ENCODE results near the gene CHMP6. TPM values are rescaled to one million over a fixed set of nuclear protein-coding genes. Genes with fewer than 3 reads are reported as not detected.

CHMP6 gene
- total RNA-seq (2021; ENCODE audit: unreplicated experiment), result 22.0 TPM
- 14.7 and 15.2 TPM in 2 replicates for polyA plus RNA-seq (2012)
- Bru-seq, nascent RNA, result percentile 62 among the genes with signal in this experiment
- percentile 65 among the genes with signal in this experiment for BruChase-seq, experiment 1, labeled RNA remaining after a 6-hour chase
- BruChase-seq, experiment 2, labeled RNA remaining after a 2-hour chase, result percentile 57 among the genes with signal in this experiment
- long read RNA-seq, transcript CHMP6-201 (8 exons, 1,664 nt), result major isoform, 54 of 63 reads
- long read RNA-seq, partial matches to known transcripts, result 5 of 63 reads
- long read RNA-seq, other reads (novel, unspliced or antisense), result 4 of 63 reads

DNA sequence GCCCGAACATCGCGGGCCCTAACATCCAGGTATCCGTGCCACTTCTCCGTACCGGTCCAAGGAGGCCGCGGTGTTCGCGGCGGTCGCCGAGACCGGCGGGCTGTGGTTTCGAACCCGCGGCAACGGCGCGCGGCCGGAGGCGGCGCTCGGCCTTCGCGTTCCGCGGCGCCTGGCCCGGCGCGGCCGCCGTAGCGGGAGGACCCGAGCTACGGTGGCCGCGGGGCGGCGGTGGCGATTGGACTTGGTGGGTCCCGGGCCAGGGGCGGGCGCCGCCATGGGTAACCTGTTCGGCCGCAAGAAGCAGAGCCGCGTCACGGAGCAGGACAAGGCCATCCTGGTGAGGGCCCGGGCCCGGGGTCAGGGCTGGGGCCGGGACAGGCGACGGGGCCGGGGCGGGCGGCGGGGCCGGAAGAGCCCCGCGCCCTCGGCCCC, at the start of gene CHMP6:
CHMP6 (plus strand) TSS at position 197 of the 432 bp plus-strand sequence; CDS start at position 275, 78 bp downstream.
- ATAC-seq, result peak; percentile 56
- no peaks in the 10 kb centered on the region for H4K20me1 ChIP-seq (ENCODE audit: insufficient read depth)
- intact Hi-C loops (cut with micrococcal nuclease), result loop anchor here (1.0 kb wide), 1 partner anchor 110 kb away; no protein-coding TSS in a partner anchor

More for the DNA sequence above, at the start of gene CHMP6:
- peak within 1 kb of the TSS; percentile 92 for H3K4me2 ChIP-seq (ENCODE audit: low read length)
- ChIA-PET RAD21 (ENCODE audit: low non-redundant PET in 1 of 2, low total read pairs in 2 of 2, uncharacterized antibody in 2 of 2, unreplicated experiment in 2 of 2) (no interaction called here), CTCF (interaction anchor here (0.9 to 1.8 kb wide), 3 partner anchors 10 to 565 kb away, joined by 3 to 4 read pairs (median 3); no protein-coding TSS in a partner anchor), POLR2A (interaction anchor here (0.9 to 2.0 kb wide), 2 partner anchors 125 to 248 kb away, joined by 4 read pairs; partner anchors contain the start of genes NDUFAF8 and TEPSIN)
- H3K4me1 ChIP-seq (ENCODE audit: control insufficient read depth in 1 of 2, insufficient read depth in 2 of 2, low read length in 2 of 2), result peaks cover 29 to 46% of the 10 kb centered on the region in 2 experiments
- H3K9me2 ChIP-seq (ENCODE audit: insufficient read depth), result no peaks in the 10 kb centered on the region
- H3K36me3 ChIP-seq (ENCODE audit: control insufficient read depth in 1 of 2, insufficient read depth in 2 of 2, low read length in 2 of 2), result peaks cover 4 to 12% of the 10 kb centered on the region in 2 experiments; a peak in 3 of 4 replicates
- peak within 1 kb of the TSS; percentile 80 to 92 for H3K4me3 ChIP-seq (replicated peaks in 1 of 2; ENCODE audit: low read depth in 1 of 2, low read length in 2 of 2)
- H3K27ac ChIP-seq (ENCODE audit: low read depth, low read length), result peak within 1 kb of the TSS; percentile 88
- peak within 1 kb of the TSS; percentile 98 for H2AFZ ChIP-seq (ENCODE audit: low read depth, low read length, poor library complexity, severe bottlenecking)
- H3K9me3 ChIP-seq (ENCODE audit: control insufficient read depth in 1 of 2, insufficient read depth in 1 of 2, low read depth in 1 of 2, low read length in 2 of 2), result no peaks in the 10 kb centered on the region
- BruUV-seq (replicated peaks), result no TSS peak
- peak within 1 kb of the TSS; percentile 77 for H3K9ac ChIP-seq (ENCODE audit: low read length)
- DNase-seq (ENCODE audit: low read depth, low spot score), result peak; percentile 76
- TF ChIP-seq, protein P1, sequence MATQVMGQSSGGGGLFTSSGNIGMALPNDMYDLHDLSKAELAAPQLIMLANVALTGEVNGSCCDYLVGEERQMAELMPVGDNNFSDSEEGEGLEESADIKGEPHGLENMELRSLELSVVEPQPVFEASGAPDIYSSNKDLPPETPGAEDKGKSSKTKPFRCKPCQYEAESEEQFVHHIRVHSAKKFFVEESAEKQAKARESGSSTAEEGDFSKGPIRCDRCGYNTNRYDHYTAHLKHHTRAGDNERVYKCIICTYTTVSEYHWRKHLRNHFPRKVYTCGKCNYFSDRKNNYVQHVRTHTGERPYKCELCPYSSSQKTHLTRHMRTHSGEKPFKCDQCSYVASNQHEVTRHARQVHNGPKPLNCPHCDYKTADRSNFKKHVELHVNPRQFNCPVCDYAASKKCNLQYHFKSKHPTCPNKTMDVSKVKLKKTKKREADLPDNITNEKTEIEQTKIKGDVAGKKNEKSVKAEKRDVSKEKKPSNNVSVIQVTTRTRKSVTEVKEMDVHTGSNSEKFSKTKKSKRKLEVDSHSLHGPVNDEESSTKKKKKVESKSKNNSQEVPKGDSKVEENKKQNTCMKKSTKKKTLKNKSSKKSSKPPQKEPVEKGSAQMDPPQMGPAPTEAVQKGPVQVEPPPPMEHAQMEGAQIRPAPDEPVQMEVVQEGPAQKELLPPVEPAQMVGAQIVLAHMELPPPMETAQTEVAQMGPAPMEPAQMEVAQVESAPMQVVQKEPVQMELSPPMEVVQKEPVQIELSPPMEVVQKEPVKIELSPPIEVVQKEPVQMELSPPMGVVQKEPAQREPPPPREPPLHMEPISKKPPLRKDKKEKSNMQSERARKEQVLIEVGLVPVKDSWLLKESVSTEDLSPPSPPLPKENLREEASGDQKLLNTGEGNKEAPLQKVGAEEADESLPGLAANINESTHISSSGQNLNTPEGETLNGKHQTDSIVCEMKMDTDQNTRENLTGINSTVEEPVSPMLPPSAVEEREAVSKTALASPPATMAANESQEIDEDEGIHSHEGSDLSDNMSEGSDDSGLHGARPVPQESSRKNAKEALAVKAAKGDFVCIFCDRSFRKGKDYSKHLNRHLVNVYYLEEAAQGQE (IDR thresholded peaks at IDR 0.05; ENCODE audit: low read depth), result no peak
- peak; percentile 68 for TF ChIP-seq POLR2AphosphoS5 (IDR thresholded peaks at IDR 0.05; ENCODE audit: low read depth, low read length)
- no peak for TF ChIP-seq EGR1 (IDR thresholded peaks at IDR 0.05; ENCODE audit: low read depth)
- peak; percentile 93; the same call in 1 of the 2 replicates for TF ChIP-seq ZFX (IDR thresholded peaks at IDR 0.05)
- peak; percentile 69 for TF ChIP-seq TCF7L2 (IDR thresholded peaks at IDR 0.05; ENCODE audit: borderline replicate concordance, extremely low read depth, insufficient read depth, insufficient read length)
- no peak for TF ChIP-seq SIN3A (IDR thresholded peaks at IDR 0.05; ENCODE audit: low read depth)
- TF ChIP-seq POLR2A (IDR thresholded peaks at IDR 0.05; ENCODE audit: borderline replicate concordance, extremely low read depth, insufficient read depth, insufficient read length), result peak; percentile 31
- no peak for TF ChIP-seq ZNF274 (IDR thresholded peaks at IDR 0.05; ENCODE audit: low read depth, low read length)
- TF ChIP-seq, protein P2, sequence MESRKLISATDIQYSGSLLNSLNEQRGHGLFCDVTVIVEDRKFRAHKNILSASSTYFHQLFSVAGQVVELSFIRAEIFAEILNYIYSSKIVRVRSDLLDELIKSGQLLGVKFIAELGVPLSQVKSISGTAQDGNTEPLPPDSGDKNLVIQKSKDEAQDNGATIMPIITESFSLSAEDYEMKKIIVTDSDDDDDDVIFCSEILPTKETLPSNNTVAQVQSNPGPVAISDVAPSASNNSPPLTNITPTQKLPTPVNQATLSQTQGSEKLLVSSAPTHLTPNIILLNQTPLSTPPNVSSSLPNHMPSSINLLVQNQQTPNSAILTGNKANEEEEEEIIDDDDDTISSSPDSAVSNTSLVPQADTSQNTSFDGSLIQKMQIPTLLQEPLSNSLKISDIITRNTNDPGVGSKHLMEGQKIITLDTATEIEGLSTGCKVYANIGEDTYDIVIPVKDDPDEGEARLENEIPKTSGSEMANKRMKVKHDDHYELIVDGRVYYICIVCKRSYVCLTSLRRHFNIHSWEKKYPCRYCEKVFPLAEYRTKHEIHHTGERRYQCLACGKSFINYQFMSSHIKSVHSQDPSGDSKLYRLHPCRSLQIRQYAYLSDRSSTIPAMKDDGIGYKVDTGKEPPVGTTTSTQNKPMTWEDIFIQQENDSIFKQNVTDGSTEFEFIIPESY (IDR thresholded peaks at IDR 0.05; ENCODE audit: extremely low read depth, insufficient replicate concordance, low read length), result peak; percentile 95
- peak; percentile 84 for TF ChIP-seq YY1 (IDR thresholded peaks at IDR 0.05; ENCODE audit: extremely low read depth, insufficient replicate concordance, low read depth, low read length)
- TF ChIP-seq EZH2 (IDR thresholded peaks at IDR 0.05), result no peak
- TF ChIP-seq, protein P3, sequence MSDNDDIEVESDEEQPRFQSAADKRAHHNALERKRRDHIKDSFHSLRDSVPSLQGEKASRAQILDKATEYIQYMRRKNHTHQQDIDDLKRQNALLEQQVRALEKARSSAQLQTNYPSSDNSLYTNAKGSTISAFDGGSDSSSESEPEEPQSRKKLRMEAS (IDR thresholded peaks at IDR 0.05), result no peak
- no peaks in the 10 kb centered on the region for H3K27me3 ChIP-seq (ENCODE audit: insufficient read depth, low read length)
- peaks cover 9% of the 10 kb centered on the region; the same call in 1 of the 2 replicates for H3K79me2 ChIP-seq (ENCODE audit: insufficient read depth, low read length)
